HEK293 (cell line): ENCODE data around the gene ICAM3.
A peak's percentile ranks its signal among the peaks of the same experiment; 100 is the strongest.
"Not testable (repeated sequence)": the region's sequence is repeated elsewhere in the genome, so short reads cannot be mapped to it uniquely, and the experiment has no call there.

ENCODE experiments used
- CTCF ChIA-PET: fragments of 350-600 bp; formaldehyde crosslinking; extraction: SDS; loops from one replicate; lab custom pipeline; 2021; ENCODE audit warnings: antibody characterized with exemption; lab: Yijun Ruan, JAX
- POLR2A ChIA-PET: fragments of 300-600 bp; formaldehyde crosslinking; extraction: SDS; loops from one replicate; lab custom pipeline; 2020; ENCODE audit warnings: antibody characterized with exemption, inconsistent platforms; lab: Yijun Ruan, JAX
- H3K27ac ChIP-seq: fragments of 200-500 bp; sonication (Bioruptor generic); 2 replicates; pipeline ENCODE4 v1.5.1; 2014; ENCODE audit warnings: low read depth, low read length, control low read depth, inconsistent platforms; ENCODE audit errors: extremely low read depth
- H3K36me3 ChIP-seq, 2 experiments: fragments of 200-500 bp in 1 of 2; sonication (Bioruptor generic) in 1 of 2; 1 replicate in 1 of 2; 2 replicates in 1 of 2; pipeline ENCODE4 v1.5.1; 2014 to 2017; ENCODE audit warnings: inconsistent platforms in 2 of 2, low read length in 2 of 2; ENCODE audit not compliant: control insufficient read depth in 2 of 2, insufficient read depth in 1 of 2
- H3K4me1 ChIP-seq: fragments of 200-500 bp; sonication (Bioruptor generic); 2 replicates; pipeline ENCODE4 v1.5.1; 2014; ENCODE audit warnings: mild to moderate bottlenecking, low read length, inconsistent platforms; ENCODE audit not compliant: control insufficient read depth, insufficient read depth
- H3K4me3 ChIP-seq: 2 replicates; pipeline ENCODE4 v1.5.1; 2011; ENCODE audit warnings: low read depth, mild to moderate bottlenecking, control low read depth, low read length, moderate library complexity
- H3K9me3 ChIP-seq: fragments of 200-500 bp; sonication (Bioruptor generic); 2 replicates; pipeline ENCODE4 v1.5.1; 2014; ENCODE audit warnings: low read depth, low read length, inconsistent platforms; ENCODE audit not compliant: control insufficient read depth, insufficient read depth
- GLIS1 ChIP-seq: fragments of 450-650 bp; formaldehyde crosslinking; IDR thresholded peaks from 2 replicates; pipeline ENCODE4 v1.5.1; 2016; ENCODE audit warnings: missing biosample characterization, missing genetic modification characterization
- SP7 ChIP-seq: fragments of 450-650 bp; formaldehyde crosslinking; IDR thresholded peaks from 2 replicates; pipeline ENCODE4 v1.5.1; 2016; ENCODE audit warnings: missing biosample characterization, missing genetic modification characterization
- ZBTB48 ChIP-seq: fragments of 450-650 bp; formaldehyde crosslinking; IDR thresholded peaks from 2 replicates; pipeline ENCODE4 v1.5.1; 2016; ENCODE audit warnings: missing biosample characterization, missing genetic modification characterization
- ZFHX2 ChIP-seq: fragments of 450-650 bp; formaldehyde crosslinking; conservative IDR thresholded peaks from 2 replicates; pipeline ENCODE4 v1.5.1; 2016; ENCODE audit warnings: missing biosample characterization, missing genetic modification characterization
- ZFP69B ChIP-seq: fragments of 450-650 bp; formaldehyde crosslinking; IDR thresholded peaks from 2 replicates; pipeline ENCODE4 v1.5.1; 2016; ENCODE audit warnings: missing biosample characterization, missing genetic modification characterization
- ZNF223 ChIP-seq: fragments of 450-650 bp; formaldehyde crosslinking; IDR thresholded peaks from 2 replicates; pipeline ENCODE4 v1.5.1; 2016; ENCODE audit warnings: missing biosample characterization, missing genetic modification characterization
- ZNF239 ChIP-seq: fragments of 450-650 bp; formaldehyde crosslinking; IDR thresholded peaks from 2 replicates; pipeline ENCODE4 v1.5.1; 2016; ENCODE audit warnings: missing biosample characterization, missing genetic modification characterization
- ZNF26 ChIP-seq: fragments of 450-650 bp; formaldehyde crosslinking; IDR thresholded peaks from 2 replicates; pipeline ENCODE4 v1.5.1; 2016; ENCODE audit warnings: missing biosample characterization, missing genetic modification characterization
- ZNF280D ChIP-seq: fragments of 450-650 bp; formaldehyde crosslinking; IDR thresholded peaks from 2 replicates; pipeline ENCODE4 v1.5.1; 2016; ENCODE audit warnings: missing biosample characterization, missing genetic modification characterization
- ZNF473 ChIP-seq: fragments of 450-650 bp; formaldehyde crosslinking; IDR thresholded peaks from 2 replicates; pipeline ENCODE4 v1.5.1; 2017; ENCODE audit warnings: missing biosample characterization, missing genetic modification characterization
- ZNF488 ChIP-seq: fragments of 450-650 bp; formaldehyde crosslinking; IDR thresholded peaks from 2 replicates; pipeline ENCODE4 v1.5.1; 2016; ENCODE audit warnings: missing biosample characterization, missing genetic modification characterization

The ICAM3 gene

GRCh38 chr19:10338940-10339339 is 484 bp downstream of the ICAM3 start:
- POLR2A ChIA-PET: no interaction called here
- TF ChIP-seq ZNF26 (tag by site-specific recombination): no peak
- TF ChIP-seq ZFP69B (tag by site-specific recombination): no peak
- no peak for TF ChIP-seq ZNF473
- Histone ChIP-seq H3K9me3 (no peaks in the 10 kb centered on the region), H3K4me1 (no peaks in the 10 kb centered on the region), H3K36me3 (no peaks in the 10 kb centered on the region), H3K4me3 (no peak overlapping the region), H3K27ac (no peak overlapping the region)
- CTCF ChIA-PET: no interaction called here

DNA sequence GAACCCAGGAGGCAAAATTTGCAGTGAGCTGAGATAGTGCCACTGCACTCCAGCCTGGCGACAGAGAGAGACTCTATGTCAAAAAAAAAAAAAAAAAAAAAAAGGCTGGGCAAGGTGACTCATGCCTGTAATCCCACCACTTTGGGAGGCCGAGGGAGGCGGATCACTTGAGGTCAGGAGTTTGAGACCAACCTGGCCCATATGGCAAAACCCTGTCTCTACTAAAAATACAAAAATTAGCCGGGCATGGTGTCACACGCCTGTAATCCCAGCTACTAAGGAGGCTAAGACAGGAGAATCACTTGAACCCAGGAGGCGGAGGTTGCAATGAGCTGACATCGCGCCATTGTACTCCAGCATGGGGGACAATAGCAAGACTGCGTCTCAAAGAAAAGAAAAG is 2.7 kb downstream of the ICAM3 start:
- CTCF ChIA-PET: not testable (repeated sequence)

DNA sequence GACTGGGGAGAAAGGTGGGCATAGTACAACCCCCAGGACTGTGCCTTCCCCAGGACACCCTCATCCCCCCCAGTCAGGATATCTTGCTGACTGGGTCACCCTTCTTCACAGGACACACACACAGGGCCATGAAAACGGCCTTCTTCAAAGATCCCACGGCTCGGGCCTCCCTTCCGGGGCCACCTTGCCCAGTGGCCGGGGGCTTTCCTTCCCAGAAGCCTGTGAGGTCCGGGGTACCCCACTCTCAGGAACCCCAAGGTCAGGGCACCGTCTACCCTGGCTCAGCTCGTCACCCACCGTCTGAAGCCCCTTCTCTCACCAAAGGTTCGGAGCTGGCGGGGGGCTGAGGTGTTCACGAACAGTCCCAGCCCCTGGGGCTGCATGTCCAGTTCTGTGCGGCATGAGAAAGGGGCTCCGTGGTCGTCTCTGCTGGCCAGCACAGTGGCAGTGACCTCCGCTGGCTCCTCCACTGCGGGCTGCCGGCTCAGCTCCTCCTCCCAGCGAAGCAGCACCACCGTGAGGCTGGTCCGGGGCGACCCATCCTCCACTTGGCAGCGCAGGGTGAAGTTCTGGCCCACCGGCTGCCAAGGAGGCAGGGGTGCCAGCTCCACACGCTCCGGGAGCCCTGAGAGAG is 4.0 kb downstream of the ICAM3 start:
- ChIA-PET POLR2A (interaction anchor here (1.1 to 2.9 kb wide), 5 partner anchors 8 to 76 kb away, joined by 3 to 32 read pairs (median 13); partner anchors contain the start of gene TYK2), CTCF (interaction anchor here (0.6 to 2.8 kb wide), 4 partner anchors 10 to 165 kb away, joined by 3 to 12 read pairs (median 4); no protein-coding TSS in a partner anchor)
- H3K27ac ChIP-seq: no peak overlapping the region
- no peak for TF ChIP-seq ZNF488 (tag by site-specific recombination)
- TF ChIP-seq ZNF280D (tag by site-specific recombination): no peak
- 0 out of 2 replicates have a peak, but pooled peaks have one; percentile 6 for TF ChIP-seq ZBTB48 (tag by site-specific recombination)
- peak; percentile 92 for TF ChIP-seq ZNF223 (tag by site-specific recombination)
- no peak for TF ChIP-seq ZNF239 (tag by site-specific recombination)
- no peaks in the 10 kb centered on the region for H3K4me1 ChIP-seq
- no peaks in the 10 kb centered on the region for H3K9me3 ChIP-seq
- peaks cover 0 to 15% of the 10 kb centered on the region in 2 experiments; a peak in 1 of 3 replicates for H3K36me3 ChIP-seq
- H3K4me3 ChIP-seq: no peak overlapping the region

More for the DNA sequence above, 2.7 kb downstream of the ICAM3 start:
- not testable (repeated sequence) for H3K9me3 ChIP-seq, H3K36me3 ChIP-seq, H3K27ac ChIP-seq
- POLR2A ChIA-PET: interaction anchor here (0.6 to 1.1 kb wide), 2 partner anchors 13 to 283 kb away, joined by 3 to 8 read pairs; no protein-coding TSS in a partner anchor
- TF ChIP-seq SP7 (peak; percentile 56; the same call in 1 of the 2 replicates), ZFHX2 (tag by site-specific recombination) (peak; percentile 26; the same call in 1 of the 2 replicates), GLIS1 (tag by site-specific recombination) (0 out of 2 replicates have a peak, but pooled peaks have one; percentile 28)
- TF ChIP-seq, all 188 proteins: peak for 3; not testable (repeated sequence) for 185
- H3K4me3 ChIP-seq, H3K4me1 ChIP-seq: not testable (repeated sequence)
